GM20000 (cell line): ENCODE results near the gene EFCAB8.
"Not testable (repeated sequence)": the region's sequence is repeated elsewhere in the genome, so short reads cannot be mapped to it uniquely, and the experiment has no call there.

Experiments
- DNase-seq: peaks from one replicate; pipeline ENCODE4 v3.0.0; 2012; ENCODE audit warnings: low spot score
- CTCF ChIP-seq: IDR thresholded peaks from 2 replicates; pipeline ENCODE4 v1.5.1; 2012; ENCODE audit warnings: mild to moderate bottlenecking, control low read depth; ENCODE audit errors: extremely low read depth, missing control alignments

EFCAB8 gene

GRCh38 chr20:32959351-32960221, 100.9 kb downstream of the EFCAB8 start:
- no peak for TF ChIP-seq CTCF

GRCh38 chr20:32960222-32960518, 101.4 kb downstream of the EFCAB8 start:
- TF ChIP-seq CTCF, result no peak
- DNase-seq, result no peak

More at GRCh38 chr20:32959351-32960221, 100.9 kb downstream of the EFCAB8 start:
- DNase-seq, result no peak

DNA sequence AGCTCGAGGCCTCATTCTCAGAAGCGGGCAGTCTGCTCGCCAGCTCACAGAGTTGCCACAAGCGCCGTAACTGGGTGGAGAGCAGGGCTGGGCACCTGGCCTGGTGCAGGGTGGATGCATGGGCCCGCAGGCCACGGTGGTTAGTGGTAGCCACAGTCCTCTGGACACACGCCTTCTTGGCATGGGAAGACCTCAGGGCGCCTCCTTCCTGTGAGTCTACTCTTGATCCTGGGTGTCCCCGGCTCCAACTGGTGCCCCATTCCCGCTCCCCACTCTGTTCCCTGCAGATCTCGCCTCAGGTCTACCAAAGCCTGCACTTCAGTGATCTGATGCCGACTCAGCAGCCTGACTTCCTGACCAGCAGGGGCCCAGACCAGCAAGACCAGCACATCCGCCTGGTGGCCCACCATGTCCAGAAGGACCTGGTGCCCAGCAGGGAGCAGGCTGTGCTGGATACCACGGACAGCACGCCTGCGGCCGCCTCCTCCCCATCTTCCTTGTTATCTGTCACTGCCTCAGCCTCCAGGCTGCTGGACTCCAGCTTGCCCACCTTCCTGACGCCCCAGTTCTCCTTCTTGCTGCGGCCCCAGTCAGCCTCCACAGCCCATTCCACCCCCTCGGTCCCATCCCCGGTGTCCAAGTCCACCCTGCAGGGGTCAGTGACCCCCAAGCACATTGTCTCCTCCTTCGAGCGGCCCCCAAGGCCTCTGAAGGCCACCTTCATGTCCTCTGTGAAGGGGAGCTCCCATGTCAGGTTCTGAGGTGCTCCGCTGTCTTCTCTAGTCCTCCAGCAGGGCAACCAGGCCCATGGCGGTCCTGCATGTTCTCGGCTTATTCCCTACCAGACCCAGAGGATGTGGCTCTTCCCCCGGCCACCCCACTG, 102.4 kb downstream of the EFCAB8 start:
- DNase-seq, result no peak
- TF ChIP-seq CTCF, result no peak

GRCh38 chr20:32962053-32962452, 103.3 kb downstream of the EFCAB8 start:
- no peak for DNase-seq
- no peak for TF ChIP-seq CTCF

DNA sequence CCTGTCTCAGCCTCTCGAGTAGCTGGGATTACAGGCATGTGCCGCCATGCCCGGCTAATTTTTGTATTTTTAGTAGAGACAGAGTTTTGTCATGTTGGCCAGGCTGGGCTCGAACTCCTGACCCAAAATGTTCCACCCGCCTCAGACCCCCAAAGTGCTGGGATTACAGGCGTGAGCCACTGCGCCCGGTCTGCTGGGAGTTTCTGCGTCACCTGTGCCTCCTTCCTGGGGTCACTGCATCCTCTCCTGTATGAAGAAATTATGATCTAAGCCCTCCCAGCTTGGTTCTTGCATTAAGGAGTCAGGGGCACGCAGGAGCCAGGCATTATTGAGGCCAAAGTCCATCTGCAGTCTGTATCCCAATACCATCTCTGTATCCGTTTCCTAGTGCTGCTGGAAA, 103.9 kb downstream of the EFCAB8 start:
- DNase-seq, result not testable (repeated sequence)

GRCh38 chr20:32963176-32963575, 104.5 kb downstream of the EFCAB8 start:
- no peak for TF ChIP-seq CTCF
- DNase-seq, result no peak

- no peak for DNase-seq
- TF ChIP-seq CTCF, result no peak
Observed at GRCh38 chr20:32964575-32964974, 105.9 kb downstream of the EFCAB8 start.
